ENCODE data around the gene TTLL10.

GRCh38 chr1:1213345-1214265, 39.9 kb downstream of the TTLL10 start, which contains the start of gene TNFRSF4:
- TF ChIP-seq, protein P1, sequence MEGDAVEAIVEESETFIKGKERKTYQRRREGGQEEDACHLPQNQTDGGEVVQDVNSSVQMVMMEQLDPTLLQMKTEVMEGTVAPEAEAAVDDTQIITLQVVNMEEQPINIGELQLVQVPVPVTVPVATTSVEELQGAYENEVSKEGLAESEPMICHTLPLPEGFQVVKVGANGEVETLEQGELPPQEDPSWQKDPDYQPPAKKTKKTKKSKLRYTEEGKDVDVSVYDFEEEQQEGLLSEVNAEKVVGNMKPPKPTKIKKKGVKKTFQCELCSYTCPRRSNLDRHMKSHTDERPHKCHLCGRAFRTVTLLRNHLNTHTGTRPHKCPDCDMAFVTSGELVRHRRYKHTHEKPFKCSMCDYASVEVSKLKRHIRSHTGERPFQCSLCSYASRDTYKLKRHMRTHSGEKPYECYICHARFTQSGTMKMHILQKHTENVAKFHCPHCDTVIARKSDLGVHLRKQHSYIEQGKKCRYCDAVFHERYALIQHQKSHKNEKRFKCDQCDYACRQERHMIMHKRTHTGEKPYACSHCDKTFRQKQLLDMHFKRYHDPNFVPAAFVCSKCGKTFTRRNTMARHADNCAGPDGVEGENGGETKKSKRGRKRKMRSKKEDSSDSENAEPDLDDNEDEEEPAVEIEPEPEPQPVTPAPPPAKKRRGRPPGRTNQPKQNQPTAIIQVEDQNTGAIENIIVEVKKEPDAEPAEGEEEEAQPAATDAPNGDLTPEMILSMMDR (IDR thresholded peaks at IDR 0.05; ENCODE audit: insufficient read depth, low read depth, low read length), result no peak
- no peak for TF ChIP-seq EZH2 (IDR thresholded peaks at IDR 0.05; ENCODE audit: insufficient read depth, low read length)

Data from astrocyte (in vitro differentiated cells and primary cell).